GM10847 (cell line): ENCODE data around the gene ZFP36.

ENCODE experiments used
- POLR2A ChIP-seq: IDR thresholded peaks from 2 replicates; pipeline ENCODE4 v1.6.1; 2011; ENCODE audit not compliant: insufficient read length; ENCODE audit errors: extremely low read depth

The ZFP36 gene

GRCh38 chr19:39398297-39398864, 8.3 kb upstream of the ZFP36 start:
- no peak for TF ChIP-seq POLR2A

GRCh38 chr19:39399668-39400050, 7.0 kb upstream of the ZFP36 start:
- TF ChIP-seq POLR2A: no peak

GRCh38 chr19:39400061-39400460, 6.6 kb upstream of the ZFP36 start:
- TF ChIP-seq POLR2A: no peak

GRCh38 chr19:39401070-39401548, 5.5 kb upstream of the ZFP36 start:
- TF ChIP-seq POLR2A: no peak

GRCh38 chr19:39401549-39402345, 4.9 kb upstream of the ZFP36 start:
- peak; percentile 31 for TF ChIP-seq POLR2A

GRCh38 chr19:39402346-39403300, 4.0 kb upstream of the ZFP36 start:
- peak; percentile 23 for TF ChIP-seq POLR2A

GRCh38 chr19:39403331-39404312, 3.0 kb upstream of the ZFP36 start:
- peak; percentile 26 for TF ChIP-seq POLR2A

GRCh38 chr19:39405261-39405957, 1.2 kb upstream of the ZFP36 start:
- no peak for TF ChIP-seq POLR2A

GRCh38 chr19:39405958-39406655, 540 bp upstream of the ZFP36 start:
- no peak for TF ChIP-seq POLR2A

GRCh38 chr19:39407410-39407659, 688 bp downstream of the ZFP36 start:
- no peak for TF ChIP-seq POLR2A

- no peak for TF ChIP-seq POLR2A
These were observed 1.2 kb downstream of the ZFP36 start for GRCh38 chr19:39407660-39408391.

GRCh38 chr19:39408392-39409207, 2.0 kb downstream of the ZFP36 start:
- no peak for TF ChIP-seq POLR2A
